HepG2 (cell line): ENCODE results near the gene CKAP5. TPM values are rescaled to one million over a fixed set of nuclear protein-coding genes. Genes with fewer than 3 reads are reported as not detected.
A peak's percentile ranks its signal among the peaks of the same experiment; 100 is the strongest.

ENCODE experiments used
- ARHGAP35 ChIP-seq: sonication (generic); formaldehyde crosslinking; IDR thresholded peaks from 2 replicates; pipeline ENCODE4 v1.9.0; 2022; ENCODE audit warnings: mild to moderate bottlenecking, inconsistent platforms, moderate library complexity, missing genetic modification reagents, borderline replicate concordance
- BRCA1 ChIP-seq: sonication (generic); formaldehyde crosslinking; IDR thresholded peaks from 2 replicates; pipeline ENCODE4 v1.4.0; 2020; ENCODE audit warnings: missing genetic modification reagents
- CBX5 ChIP-seq: sonication (generic); formaldehyde crosslinking; IDR thresholded peaks from 2 replicates; pipeline ENCODE4 v1.4.0; 2020; ENCODE audit warnings: missing genetic modification reagents, borderline replicate concordance
- CEBPG ChIP-seq: IDR thresholded peaks from 2 replicates; pipeline ENCODE4 v1.6.1; 2016
- FOXK1 ChIP-seq: sonication (generic); formaldehyde crosslinking; IDR thresholded peaks from 2 replicates; pipeline ENCODE4 v1.4.0; 2020; ENCODE audit warnings: low read depth, missing genetic modification reagents, borderline replicate concordance
- HCFC1 ChIP-seq: fragments of 150-350 bp; IDR thresholded peaks from 2 replicates; pipeline ENCODE4 v1.6.1; 2014; ENCODE audit warnings: low read depth, low read length
- KLF11 ChIP-seq: IDR thresholded peaks from 2 replicates; pipeline ENCODE4 v1.6.1; 2016; ENCODE audit warnings: missing compliant biosample characterization
- MAF1 ChIP-seq: sonication (generic); formaldehyde crosslinking; IDR thresholded peaks from 2 replicates; pipeline ENCODE4 v1.5.0; 2020; ENCODE audit warnings: missing genetic modification reagents, borderline replicate concordance
- MLLT10 ChIP-seq: sonication (generic); formaldehyde crosslinking; IDR thresholded peaks from 2 replicates; pipeline ENCODE4 v1.4.0; 2020; ENCODE audit warnings: missing genetic modification reagents
- POLR2G ChIP-seq: fragments of 200-400 bp; formaldehyde crosslinking; IDR thresholded peaks from 2 replicates; pipeline ENCODE4 v1.6.1; 2018; ENCODE audit warnings: mild to moderate bottlenecking, low read depth, low read length, moderate library complexity
- PRMT3 ChIP-seq: sonication (generic); formaldehyde crosslinking; IDR thresholded peaks from 2 replicates; pipeline ENCODE4 v1.8.1; 2022; ENCODE audit warnings: low read depth, mild to moderate bottlenecking, moderate library complexity, missing genetic modification reagents, borderline replicate concordance
- REPIN1 ChIP-seq: sonication (generic); formaldehyde crosslinking; IDR thresholded peaks from 2 replicates; pipeline ENCODE4 v1.8.0; 2022; ENCODE audit warnings: missing genetic modification reagents, low read depth, mild to moderate bottlenecking, borderline replicate concordance
- ZHX1 ChIP-seq: sonication (generic); formaldehyde crosslinking; IDR thresholded peaks from 2 replicates; pipeline ENCODE4 v1.8.1; 2022; ENCODE audit warnings: low read depth, mild to moderate bottlenecking, missing genetic modification reagents
- ZNF296 ChIP-seq: sonication (generic); formaldehyde crosslinking; conservative IDR thresholded peaks from 2 replicates; pipeline ENCODE4 v1.5.0; 2020; ENCODE audit warnings: mild to moderate bottlenecking, missing genetic modification reagents
- ZNF607 ChIP-seq: sonication (generic); formaldehyde crosslinking; IDR thresholded peaks from 2 replicates; pipeline ENCODE4 v1.5.1; 2020; ENCODE audit warnings: missing genetic modification reagents, mild to moderate bottlenecking, borderline replicate concordance
- ZNF720 ChIP-seq: sonication (generic); formaldehyde crosslinking; IDR thresholded peaks from 2 replicates; pipeline ENCODE4 v1.4.0; 2020; ENCODE audit warnings: missing genetic modification reagents
- polyA plus RNA-seq, 8 experiments: library from polyadenylated mRNA; depleted of rRNA in 3 of 8; stranded (reverse) in 7 of 8; unstranded in 1 of 8; fragments of >200 nt; fragmentation: Illumina TruSeq in 4 of 8; extraction: Trizol in 4 of 8; gene quantifications; 2 replicates each; pipeline versions ENCODE4 v1.2.1 to v1.2.3, GENCODE V29; 2011 to 2016; ENCODE audit warnings: low read depth in 4 of 8, missing spikeins in 1 of 8, mixed read lengths in 1 of 8; ENCODE audit not compliant: insufficient read depth in 1 of 8
- total RNA-seq, 5 experiments: library from RNA; depleted of rRNA; stranded (reverse); fragments of >200 nt; fragmentation: Illumina TruSeq; extraction: Trizol; gene quantifications; 2 replicates each; pipeline ENCODE4 v1.2.3, GENCODE V29; 2016; ENCODE audit warnings: low read depth in 1 of 5
- TF ChIP-seq, protein P1 (sequence below): fragments of 450-650 bp; IDR thresholded peaks from 2 replicates; pipeline ENCODE4 v1.6.1; 2016
- TF ChIP-seq, protein P2 (sequence below): sonication (generic); formaldehyde crosslinking; IDR thresholded peaks from 2 replicates; pipeline ENCODE4 v1.5.0; 2020; ENCODE audit warnings: missing genetic modification reagents
- TF ChIP-seq, protein P3 (sequence below): sonication (generic); formaldehyde crosslinking; IDR thresholded peaks from 2 replicates; pipeline ENCODE4 v1.4.0; 2020; ENCODE audit warnings: missing genetic modification reagents
- TF ChIP-seq, protein P4 (sequence below): IDR thresholded peaks from 2 replicates; pipeline ENCODE4 v1.6.1; 2016; ENCODE audit warnings: low read depth

Gene CKAP5
- total and polyA plus RNA-seq, 2 of the 13 experiments (the other 11 are each of a cell fraction or from before 2014, with no cell fraction given), result 79.2 to 103 TPM

- TF ChIP-seq FOXK1 (peak; percentile 73; the same call in 1 of the 2 replicates), MLLT10 (peak; percentile 74; the same call in 1 of the 2 replicates), PRMT3 (CRISPR knock-in tag) (no peak), ZNF720 (CRISPR knock-in tag) (no peak), ZNF296 (CRISPR knock-in tag) (peak; percentile 84; the same call in 1 of the 2 replicates), ZHX1 (peak; percentile 60), HCFC1 (no peak), MAF1 (CRISPR knock-in tag) (peak; percentile 32; the same call in 1 of the 2 replicates), BRCA1 (peak; percentile 76; the same call in 1 of the 2 replicates), REPIN1 (CRISPR knock-in tag) (peak; percentile 77; the same call in 1 of the 2 replicates), CEBPG (CRISPR knock-in tag) (peak; percentile 92), KLF11 (CRISPR knock-in tag) (no peak; the same call in 1 of the 2 replicates), CBX5 (CRISPR knock-in tag) (0 out of 2 replicates have a peak, but pooled peaks have one; percentile 59), ZNF607 (CRISPR knock-in tag) (peak; percentile 29; the same call in 1 of the 2 replicates), POLR2G (peak; percentile 99), ARHGAP35 (CRISPR knock-in tag) (0 out of 2 replicates have a peak, but pooled peaks have one; percentile 18)
- TF ChIP-seq, protein P1, sequence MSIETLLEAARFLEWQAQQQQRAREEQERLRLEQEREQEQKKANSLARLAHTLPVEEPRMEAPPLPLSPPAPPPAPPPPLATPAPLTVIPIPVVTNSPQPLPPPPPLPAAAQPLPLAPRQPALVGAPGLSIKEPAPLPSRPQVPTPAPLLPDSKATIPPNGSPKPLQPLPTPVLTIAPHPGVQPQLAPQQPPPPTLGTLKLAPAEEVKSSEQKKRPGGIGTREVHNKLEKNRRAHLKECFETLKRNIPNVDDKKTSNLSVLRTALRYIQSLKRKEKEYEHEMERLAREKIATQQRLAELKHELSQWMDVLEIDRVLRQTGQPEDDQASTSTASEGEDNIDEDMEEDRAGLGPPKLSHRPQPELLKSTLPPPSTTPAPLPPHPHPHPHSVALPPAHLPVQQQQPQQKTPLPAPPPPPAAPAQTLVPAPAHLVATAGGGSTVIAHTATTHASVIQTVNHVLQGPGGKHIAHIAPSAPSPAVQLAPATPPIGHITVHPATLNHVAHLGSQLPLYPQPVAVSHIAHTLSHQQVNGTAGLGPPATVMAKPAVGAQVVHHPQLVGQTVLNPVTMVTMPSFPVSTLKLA, result 0 out of 2 replicates have a peak, but pooled peaks have one; percentile 9
- TF ChIP-seq, protein P2, sequence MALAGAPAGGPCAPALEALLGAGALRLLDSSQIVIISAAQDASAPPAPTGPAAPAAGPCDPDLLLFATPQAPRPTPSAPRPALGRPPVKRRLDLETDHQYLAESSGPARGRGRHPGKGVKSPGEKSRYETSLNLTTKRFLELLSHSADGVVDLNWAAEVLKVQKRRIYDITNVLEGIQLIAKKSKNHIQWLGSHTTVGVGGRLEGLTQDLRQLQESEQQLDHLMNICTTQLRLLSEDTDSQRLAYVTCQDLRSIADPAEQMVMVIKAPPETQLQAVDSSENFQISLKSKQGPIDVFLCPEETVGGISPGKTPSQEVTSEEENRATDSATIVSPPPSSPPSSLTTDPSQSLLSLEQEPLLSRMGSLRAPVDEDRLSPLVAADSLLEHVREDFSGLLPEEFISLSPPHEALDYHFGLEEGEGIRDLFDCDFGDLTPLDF (CRISPR knock-in tag), result no peak
- TF ChIP-seq, protein P3, sequence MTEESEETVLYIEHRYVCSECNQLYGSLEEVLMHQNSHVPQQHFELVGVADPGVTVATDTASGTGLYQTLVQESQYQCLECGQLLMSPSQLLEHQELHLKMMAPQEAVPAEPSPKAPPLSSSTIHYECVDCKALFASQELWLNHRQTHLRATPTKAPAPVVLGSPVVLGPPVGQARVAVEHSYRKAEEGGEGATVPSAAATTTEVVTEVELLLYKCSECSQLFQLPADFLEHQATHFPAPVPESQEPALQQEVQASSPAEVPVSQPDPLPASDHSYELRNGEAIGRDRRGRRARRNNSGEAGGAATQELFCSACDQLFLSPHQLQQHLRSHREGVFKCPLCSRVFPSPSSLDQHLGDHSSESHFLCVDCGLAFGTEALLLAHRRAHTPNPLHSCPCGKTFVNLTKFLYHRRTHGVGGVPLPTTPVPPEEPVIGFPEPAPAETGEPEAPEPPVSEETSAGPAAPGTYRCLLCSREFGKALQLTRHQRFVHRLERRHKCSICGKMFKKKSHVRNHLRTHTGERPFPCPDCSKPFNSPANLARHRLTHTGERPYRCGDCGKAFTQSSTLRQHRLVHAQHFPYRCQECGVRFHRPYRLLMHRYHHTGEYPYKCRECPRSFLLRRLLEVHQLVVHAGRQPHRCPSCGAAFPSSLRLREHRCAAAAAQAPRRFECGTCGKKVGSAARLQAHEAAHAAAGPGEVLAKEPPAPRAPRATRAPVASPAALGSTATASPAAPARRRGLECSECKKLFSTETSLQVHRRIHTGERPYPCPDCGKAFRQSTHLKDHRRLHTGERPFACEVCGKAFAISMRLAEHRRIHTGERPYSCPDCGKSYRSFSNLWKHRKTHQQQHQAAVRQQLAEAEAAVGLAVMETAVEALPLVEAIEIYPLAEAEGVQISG (CRISPR knock-in tag), result peak; percentile 97
- TF ChIP-seq, protein P4, sequence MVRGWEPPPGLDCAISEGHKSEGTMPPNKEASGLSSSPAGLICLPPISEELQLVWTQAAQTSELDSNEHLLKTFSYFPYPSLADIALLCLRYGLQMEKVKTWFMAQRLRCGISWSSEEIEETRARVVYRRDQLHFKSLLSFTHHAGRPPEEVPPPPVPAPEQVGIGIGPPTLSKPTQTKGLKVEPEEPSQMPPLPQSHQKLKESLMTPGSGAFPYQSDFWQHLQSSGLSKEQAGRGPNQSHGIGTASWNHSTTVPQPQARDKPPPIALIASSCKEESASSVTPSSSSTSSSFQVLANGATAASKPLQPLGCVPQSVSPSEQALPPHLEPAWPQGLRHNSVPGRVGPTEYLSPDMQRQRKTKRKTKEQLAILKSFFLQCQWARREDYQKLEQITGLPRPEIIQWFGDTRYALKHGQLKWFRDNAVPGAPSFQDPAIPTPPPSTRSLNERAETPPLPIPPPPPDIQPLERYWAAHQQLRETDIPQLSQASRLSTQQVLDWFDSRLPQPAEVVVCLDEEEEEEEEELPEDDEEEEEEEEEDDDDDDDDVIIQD (CRISPR knock-in tag), result 0 out of 2 replicates have a peak, but pooled peaks have one; percentile 67
Observed at GRCh38 chr11:46719048-46719542, 127.0 kb downstream of the CKAP5 start, which contains the start of gene F2 (continued).
